Measurements from ENCODE around the gene CD27.
"Not testable (repeated sequence)": the region's sequence is repeated elsewhere in the genome, so short reads cannot be mapped to it uniquely, and the experiment has no call there.

CD27 gene

GRCh38 chr12:6426882-6427671 lies 17.7 kb upstream of the CD27 start:
- Mint-ChIP-seq H3K4me1 (peaks cover 88% of the 10 kb centered on the region), H3K27me3 (no peaks in the 10 kb centered on the region), H3K27ac (peak overlapping the region; percentile 99), H3K9me3 (no peaks in the 10 kb centered on the region), H3K4me3 (peak overlapping the region; percentile 86 to 90)
- peak; percentile 90 to 95 for DNase-seq
- peak; percentile 92 for ATAC-seq

- not testable (repeated sequence) for DNase-seq, ATAC-seq, H3K27me3 Mint-ChIP-seq, H3K9me3 Mint-ChIP-seq
- Mint-ChIP-seq H3K4me1 (peaks cover 95% of the 10 kb centered on the region), H3K4me3 (peak overlapping the region; percentile 86 to 90), H3K27ac (peak overlapping the region; percentile 99)
These were observed 17.0 kb upstream of the CD27 start for GRCh38 chr12:6427796-6428195.

DNA sequence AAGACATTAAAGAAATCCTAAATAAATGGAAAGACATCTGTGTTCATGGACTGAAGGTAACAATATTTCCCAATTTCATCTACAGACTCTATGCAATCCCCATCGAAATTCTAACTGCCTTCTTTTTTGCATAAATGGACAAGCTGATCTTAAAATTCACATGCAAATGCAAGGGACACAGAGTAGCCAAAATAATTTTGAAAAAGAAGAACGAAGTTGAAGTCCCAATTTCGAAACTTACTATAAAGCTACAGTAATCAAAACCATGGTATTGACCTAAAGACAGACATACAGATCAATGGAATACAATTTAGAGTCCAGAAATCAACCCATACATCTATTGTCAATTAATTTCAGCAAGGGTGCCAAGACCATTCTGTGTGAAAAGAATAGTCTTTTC lies 16.4 kb upstream of the CD27 start:
- H3K27ac Mint-ChIP-seq, result peak overlapping the region; percentile 99
- peaks cover 98% of the 10 kb centered on the region for H3K4me1 Mint-ChIP-seq
- H3K27me3 Mint-ChIP-seq, result no peaks in the 10 kb centered on the region
- H3K9me3 Mint-ChIP-seq, result no peaks in the 10 kb centered on the region
- peak overlapping the region; percentile 13 to 23 for H3K4me3 Mint-ChIP-seq
- DNase-seq (no peak), ATAC-seq (no peak)

- Mint-ChIP-seq H3K9me3 (no peaks in the 10 kb centered on the region), H3K4me1 (peaks cover 98% of the 10 kb centered on the region), H3K27me3 (no peaks in the 10 kb centered on the region), H3K4me3 (peak overlapping the region; percentile 73 to 74), H3K27ac (peak overlapping the region; percentile 87 to 96)
- ATAC-seq (no peak), DNase-seq (no peak)
These were observed 14.4 kb upstream of the CD27 start for GRCh38 chr12:6430124-6430989.

GRCh38 chr12:6432991-6433390 lies 11.8 kb upstream of the CD27 start:
- peak overlapping the region; percentile 94 to 99 for H3K27ac Mint-ChIP-seq
- DNase-seq (no peak), ATAC-seq (no peak)
- H3K4me1 Mint-ChIP-seq, result peaks cover 96% of the 10 kb centered on the region
- H3K27me3 Mint-ChIP-seq, result no peaks in the 10 kb centered on the region
- peak overlapping the region; percentile 72 to 80 for H3K4me3 Mint-ChIP-seq
- no peaks in the 10 kb centered on the region for H3K9me3 Mint-ChIP-seq

DNA sequence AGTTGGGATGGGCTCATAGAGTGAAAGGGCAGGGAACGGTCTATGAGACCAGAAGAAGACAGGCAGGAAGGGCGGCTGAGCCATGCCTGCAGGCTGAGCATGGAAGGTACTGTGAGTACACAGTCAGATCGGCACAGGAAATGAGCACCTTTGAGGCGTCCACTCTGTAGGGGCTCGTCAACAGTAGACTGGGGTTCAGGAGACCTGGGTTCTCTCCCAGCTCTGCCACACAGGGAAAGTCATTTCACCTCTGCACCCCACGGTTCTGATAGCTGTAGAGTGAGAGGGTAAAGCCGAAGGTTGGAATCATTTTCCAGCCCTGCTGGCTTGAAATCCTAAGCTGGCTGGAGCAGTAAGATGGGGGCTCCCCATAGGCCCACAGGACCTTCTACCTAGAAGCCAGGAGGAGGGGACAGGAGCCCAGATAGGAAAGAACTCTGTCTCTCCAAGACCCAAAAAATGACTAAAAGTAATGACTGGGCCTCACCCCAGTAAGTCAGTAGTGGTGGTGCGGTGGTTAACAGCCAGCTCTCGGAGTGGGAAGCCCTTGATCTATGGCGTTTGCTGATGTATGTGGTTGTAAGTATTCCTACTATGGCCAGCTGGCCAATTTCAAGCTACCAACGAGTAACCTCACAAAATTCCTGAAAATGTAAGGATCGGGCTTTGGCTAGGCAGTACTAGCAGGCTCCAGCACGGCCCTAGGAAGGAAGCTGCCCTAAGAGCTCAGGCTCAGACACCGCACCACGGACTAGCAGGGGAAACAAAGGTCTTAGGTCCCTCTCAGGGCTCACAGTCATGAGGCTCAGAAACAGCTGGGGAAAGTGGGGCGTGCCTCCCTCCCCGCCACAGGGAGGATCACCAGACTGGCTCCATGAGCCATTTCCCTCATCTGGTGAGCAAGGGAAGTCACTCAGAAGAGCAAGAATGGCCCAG lies 10.3 kb upstream of the CD27 start:
- Mint-ChIP-seq H3K27ac (peak overlapping the region; percentile 91 to 94), H3K4me3 (peak overlapping the region; percentile 56 to 75), H3K27me3 (no peaks in the 10 kb centered on the region), H3K4me1 (peaks cover 97% of the 10 kb centered on the region), H3K9me3 (no peaks in the 10 kb centered on the region)
- ATAC-seq (peak; percentile 93), DNase-seq (peak; percentile 36 to 59)

DNA sequence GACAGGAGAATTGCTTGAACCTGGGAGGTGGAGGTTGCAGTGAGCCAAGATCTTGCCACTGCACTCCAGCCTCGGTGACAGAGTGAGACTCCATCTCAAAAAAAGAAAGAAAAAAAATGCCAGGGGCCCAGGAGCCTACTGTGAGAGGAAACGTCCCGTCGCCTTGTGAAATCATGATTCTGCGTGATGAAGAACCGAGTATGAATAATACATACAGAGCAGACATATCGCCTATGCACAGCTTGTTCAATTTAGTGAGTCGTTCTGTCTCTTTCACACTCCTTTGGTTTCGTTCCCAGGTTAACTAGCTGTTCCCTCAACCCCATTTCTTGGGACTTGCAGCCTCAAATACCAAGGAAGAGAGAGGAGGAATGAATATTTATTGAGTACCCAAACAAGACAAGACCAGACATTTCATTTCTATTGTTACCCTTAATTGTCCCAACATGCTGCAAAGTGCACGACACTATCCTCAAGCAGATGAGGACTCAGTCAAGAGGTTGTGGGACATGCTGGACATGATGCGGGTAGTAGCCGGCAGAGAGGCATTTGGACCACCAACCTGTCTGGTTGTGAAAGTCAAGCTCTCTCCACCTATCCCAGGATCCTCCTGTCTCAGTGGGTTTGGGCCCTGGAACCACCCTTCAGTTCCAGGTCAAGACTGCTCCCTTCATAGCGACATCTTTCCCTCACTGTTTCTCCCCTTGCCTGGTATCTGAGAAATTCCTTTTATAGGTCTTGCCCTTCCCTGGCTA lies 8.6 kb upstream of the CD27 start:
- H3K9me3 Mint-ChIP-seq, result no peaks in the 10 kb centered on the region
- DNase-seq (no peak), ATAC-seq (no peak)
- peaks cover 93% of the 10 kb centered on the region for H3K4me1 Mint-ChIP-seq
- no peak overlapping the region for H3K4me3 Mint-ChIP-seq
- no peaks in the 10 kb centered on the region for H3K27me3 Mint-ChIP-seq
- H3K27ac Mint-ChIP-seq, result no peak overlapping the region

DNA sequence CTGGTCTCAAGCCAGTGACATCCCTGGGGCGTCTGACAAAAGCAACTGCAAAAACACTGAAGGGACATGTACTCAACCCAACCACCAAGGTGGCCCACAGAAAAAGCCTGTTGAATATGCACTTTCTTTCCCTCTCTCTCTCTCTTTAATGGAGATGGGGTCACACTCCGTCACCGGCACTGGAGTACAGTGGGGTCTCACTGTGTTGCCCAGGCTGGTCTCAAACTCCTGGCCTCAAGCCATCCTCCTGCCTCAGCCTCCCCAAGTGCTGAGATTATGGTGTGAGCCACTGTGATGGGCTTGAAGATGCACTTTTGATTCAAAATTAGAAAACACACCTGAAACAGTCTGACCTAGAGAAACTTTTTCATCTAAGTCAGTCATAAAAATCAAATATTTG lies 7.2 kb upstream of the CD27 start:
- Mint-ChIP-seq H3K27me3 (no peaks in the 10 kb centered on the region), H3K27ac (peak overlapping the region in 1 of 2 donors; percentile 59), H3K4me1 (peaks cover 94% of the 10 kb centered on the region), H3K4me3 (peak overlapping the region in 1 of 2 donors; percentile 21), H3K9me3 (no peaks in the 10 kb centered on the region)
- ATAC-seq, result no peak
- no peak for DNase-seq

DNA sequence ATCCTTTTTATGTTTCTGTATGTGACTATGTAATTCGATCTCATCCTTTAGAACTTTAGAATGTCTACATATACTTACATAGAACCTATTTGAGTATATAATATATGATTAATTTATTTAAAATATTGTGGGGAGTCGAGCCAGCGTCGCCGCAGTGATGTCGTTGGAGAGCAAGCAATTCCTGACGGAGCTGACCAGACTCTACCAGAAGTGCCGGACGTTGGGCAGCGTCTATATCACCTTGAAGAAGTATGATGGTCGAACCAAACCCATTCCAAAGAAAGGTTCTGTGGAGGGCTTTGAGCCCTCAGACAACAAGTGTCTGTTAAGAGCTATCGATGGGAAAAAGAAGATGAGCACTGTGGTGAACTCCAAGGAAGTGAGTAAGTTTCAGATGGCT lies 6.4 kb upstream of the CD27 start:
- H3K9me3 Mint-ChIP-seq, result no peaks in the 10 kb centered on the region
- H3K27ac Mint-ChIP-seq, result peak overlapping the region; percentile 4 to 85
- ATAC-seq (peak; percentile 14), DNase-seq (no peak)
- H3K27me3 Mint-ChIP-seq, result no peaks in the 10 kb centered on the region
- peaks cover 94% of the 10 kb centered on the region for H3K4me1 Mint-ChIP-seq
- peak overlapping the region; percentile 55 to 71 for H3K4me3 Mint-ChIP-seq

DNA sequence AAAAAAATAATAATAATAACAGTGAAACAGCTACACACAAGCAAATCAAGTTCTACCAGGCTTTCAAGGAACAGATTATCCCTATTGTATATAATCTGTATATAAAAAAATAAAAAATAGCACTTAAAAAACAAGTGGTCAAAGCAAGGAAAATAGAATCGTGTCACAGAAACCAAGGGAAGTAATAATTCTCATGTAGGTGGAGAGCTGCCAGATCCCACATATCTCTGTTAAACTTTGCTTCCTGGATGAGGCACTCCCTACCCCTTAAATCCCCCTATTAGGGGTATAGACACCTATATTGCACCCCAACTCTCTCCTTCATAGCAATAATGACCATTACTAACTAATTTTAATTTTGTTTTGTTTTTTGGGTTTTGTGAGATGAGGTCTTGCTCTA lies 4.4 kb upstream of the CD27 start:
- peaks cover 81% of the 10 kb centered on the region for H3K4me1 Mint-ChIP-seq

GRCh38 chr12:6442836-6443235 lies 1.9 kb upstream of the CD27 start:
- Mint-ChIP-seq H3K9me3 (no peaks in the 10 kb centered on the region), H3K27ac (peak overlapping the region; percentile 99), H3K4me1 (peaks cover 71% of the 10 kb centered on the region), H3K27me3 (no peaks in the 10 kb centered on the region), H3K4me3 (peak overlapping the region; percentile 80 to 93)
- no peak for ATAC-seq
- DNase-seq, result no peak

More for the DNA sequence above, 4.4 kb upstream of the CD27 start:
- peak overlapping the region in 1 of 2 donors; percentile 93 for H3K4me3 Mint-ChIP-seq
- ATAC-seq (no peak), DNase-seq (no peak)
- no peaks in the 10 kb centered on the region for H3K9me3 Mint-ChIP-seq
- H3K27me3 Mint-ChIP-seq, result no peaks in the 10 kb centered on the region
- H3K27ac Mint-ChIP-seq, result peak overlapping the region in 1 of 2 donors; percentile 89

DNA sequence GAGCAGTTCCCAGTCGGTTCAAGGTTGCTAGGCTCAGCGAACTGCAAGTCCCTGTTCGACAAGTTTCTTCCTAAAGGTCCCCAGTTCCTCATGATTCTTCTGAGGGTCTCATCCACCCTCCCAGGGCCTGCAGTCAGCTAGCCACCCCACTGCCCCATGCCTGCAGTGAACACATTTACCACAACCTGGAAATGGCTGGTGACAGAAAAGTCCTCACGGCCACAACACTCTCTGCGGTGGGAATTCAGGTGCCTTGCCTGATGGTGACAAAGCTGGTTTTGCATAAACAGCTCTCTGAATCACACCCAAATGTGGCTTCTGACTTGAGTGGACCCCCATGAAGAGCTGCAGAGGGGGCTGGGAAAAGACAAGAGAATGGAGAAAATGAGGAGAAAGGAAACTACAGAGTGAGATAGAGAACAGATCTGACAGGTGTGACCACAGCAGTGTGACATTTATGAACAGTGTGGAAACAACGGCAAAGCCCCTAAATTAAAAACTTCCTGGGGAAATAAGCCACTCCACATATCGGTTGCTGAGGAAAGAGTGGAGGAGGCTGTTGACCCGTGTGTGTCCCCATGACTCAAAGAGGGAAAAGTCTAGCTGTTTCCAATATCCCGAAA lies 1.3 kb upstream of the CD27 start:
- H3K4me1 Mint-ChIP-seq, result peaks cover 71% of the 10 kb centered on the region
- H3K4me3 Mint-ChIP-seq, result peak overlapping the region; percentile 80 to 93
- DNase-seq, result peak; percentile 38 to 67
- H3K27me3 Mint-ChIP-seq, result no peaks in the 10 kb centered on the region
- no peaks in the 10 kb centered on the region for H3K9me3 Mint-ChIP-seq
- peak overlapping the region; percentile 99 for H3K27ac Mint-ChIP-seq
- ATAC-seq, result peak; percentile 75

GRCh38 chr12:6444031-6444430 lies 724 bp upstream of the CD27 start:
- ATAC-seq (peak; percentile 52), DNase-seq (peak in 1 of 2 donors; percentile 38)
- Mint-ChIP-seq H3K27ac (peak overlapping the region; percentile 99), H3K4me1 (peaks cover 68% of the 10 kb centered on the region), H3K27me3 (no peaks in the 10 kb centered on the region), H3K4me3 (peak overlapping the region; percentile 80 to 93), H3K9me3 (no peaks in the 10 kb centered on the region)
